NB4 (cell line): ENCODE measurements around the gene ETV6.

ENCODE experiments used
- DNase-seq: peaks from one replicate; pipeline ENCODE4 v3.0.0; 2010; ENCODE audit warnings: low read depth
- H3K4me3 ChIP-seq: one replicate; pipeline ENCODE4 v1.5.1; 2011; ENCODE audit warnings: mild to moderate bottlenecking, low read depth, low read length, moderate library complexity
- MAX ChIP-seq: IDR thresholded peaks from 2 replicates; pipeline ENCODE4 v1.6.1; 2011; ENCODE audit warnings: low read depth, low read length
- MYC ChIP-seq: IDR thresholded peaks from 2 replicates; pipeline ENCODE4 v1.6.1; 2011; ENCODE audit warnings: low read depth, low read length
- POLR2A ChIP-seq: IDR thresholded peaks from 2 replicates; pipeline ENCODE4 v1.6.1; 2011; ENCODE audit warnings: mild to moderate bottlenecking; ENCODE audit not compliant: insufficient read length; ENCODE audit errors: extremely low read depth
- TF ChIP-seq, protein P1 (sequence below): IDR thresholded peaks from one replicate; pipeline ENCODE4 v1.5.1; 2012; ENCODE audit warnings: low read depth, low read length

Gene ETV6

DNA sequence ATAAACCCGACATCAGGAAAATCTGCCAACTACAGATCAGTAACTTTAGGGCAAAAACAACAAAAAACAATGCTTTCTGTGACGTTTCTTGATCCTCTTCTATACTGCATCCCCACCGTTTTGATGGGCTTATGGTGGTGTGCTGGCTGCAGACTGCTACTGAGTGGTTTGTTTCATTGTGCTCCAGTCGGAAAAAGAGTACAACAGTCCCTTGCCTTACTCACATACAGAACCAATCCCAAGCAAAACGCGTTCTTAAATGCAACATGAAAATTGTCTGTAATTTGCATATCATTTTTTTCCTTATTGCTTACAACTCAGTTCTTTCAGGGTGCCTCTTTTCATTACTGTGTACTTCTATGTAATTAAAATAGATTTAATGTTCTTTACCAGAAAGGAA, 2.3 kb downstream of the ETV6 start:
- peak overlapping the region; percentile 82 for H3K4me3 ChIP-seq
- TF ChIP-seq, protein P1, sequence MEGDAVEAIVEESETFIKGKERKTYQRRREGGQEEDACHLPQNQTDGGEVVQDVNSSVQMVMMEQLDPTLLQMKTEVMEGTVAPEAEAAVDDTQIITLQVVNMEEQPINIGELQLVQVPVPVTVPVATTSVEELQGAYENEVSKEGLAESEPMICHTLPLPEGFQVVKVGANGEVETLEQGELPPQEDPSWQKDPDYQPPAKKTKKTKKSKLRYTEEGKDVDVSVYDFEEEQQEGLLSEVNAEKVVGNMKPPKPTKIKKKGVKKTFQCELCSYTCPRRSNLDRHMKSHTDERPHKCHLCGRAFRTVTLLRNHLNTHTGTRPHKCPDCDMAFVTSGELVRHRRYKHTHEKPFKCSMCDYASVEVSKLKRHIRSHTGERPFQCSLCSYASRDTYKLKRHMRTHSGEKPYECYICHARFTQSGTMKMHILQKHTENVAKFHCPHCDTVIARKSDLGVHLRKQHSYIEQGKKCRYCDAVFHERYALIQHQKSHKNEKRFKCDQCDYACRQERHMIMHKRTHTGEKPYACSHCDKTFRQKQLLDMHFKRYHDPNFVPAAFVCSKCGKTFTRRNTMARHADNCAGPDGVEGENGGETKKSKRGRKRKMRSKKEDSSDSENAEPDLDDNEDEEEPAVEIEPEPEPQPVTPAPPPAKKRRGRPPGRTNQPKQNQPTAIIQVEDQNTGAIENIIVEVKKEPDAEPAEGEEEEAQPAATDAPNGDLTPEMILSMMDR = no peak
- TF ChIP-seq POLR2A (no peak), MAX (no peak), MYC (no peak)
- DNase-seq = peak; percentile 63

GRCh38 chr12:11652351-11653040, 3.0 kb downstream of the ETV6 start:
- H3K4me3 ChIP-seq = peak overlapping the region; percentile 82
- DNase-seq = peak; percentile 85

GRCh38 chr12:11653215-11653753, 3.8 kb downstream of the ETV6 start:
- peak overlapping the region; percentile 82 for H3K4me3 ChIP-seq
- DNase-seq = peak; percentile 90
- TF ChIP-seq MAX (no peak), MYC (no peak; the same call in 1 of the 2 replicates), POLR2A (peak; percentile 59)
- TF ChIP-seq, protein P1 = no peak

More at GRCh38 chr12:11652351-11653040, 3.0 kb downstream of the ETV6 start:
- TF ChIP-seq POLR2A (peak; percentile 60), MYC (peak; percentile 3; the same call in 1 of the 2 replicates), MAX (no peak)

GRCh38 chr12:11654338-11654737, 4.9 kb downstream of the ETV6 start:
- DNase-seq = peak; percentile 37
- TF ChIP-seq MYC (no peak), MAX (no peak), POLR2A (no peak)
- TF ChIP-seq, protein P1 = no peak
- H3K4me3 ChIP-seq = peak overlapping the region; percentile 82

- TF ChIP-seq POLR2A (no peak), MAX (no peak), MYC (no peak)
- TF ChIP-seq, protein P1 = no peak
Observed at GRCh38 chr12:11654802-11655201, 5.3 kb downstream of the ETV6 start.

DNA sequence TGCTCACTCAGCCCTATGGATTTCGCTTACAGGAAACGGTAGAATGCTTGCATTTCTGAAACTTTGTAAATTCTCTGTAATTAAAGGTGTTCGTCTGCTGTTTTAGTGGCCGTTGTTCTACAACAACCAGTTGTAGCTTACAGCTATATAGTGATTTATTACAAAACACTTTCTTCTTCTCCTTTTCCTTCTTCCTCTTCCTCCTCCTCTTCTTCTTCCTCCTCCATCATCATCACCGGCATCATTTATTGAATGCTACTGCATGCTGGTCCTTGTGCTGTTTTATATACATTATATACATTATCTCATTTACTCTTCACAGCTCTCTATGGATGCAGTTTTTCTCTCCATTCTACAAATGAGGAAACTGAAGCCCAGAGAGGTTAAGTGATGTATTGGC, 6.4 kb downstream of the ETV6 start:
- DNase-seq = no peak

More at GRCh38 chr12:11654802-11655201, 5.3 kb downstream of the ETV6 start:
- H3K4me3 ChIP-seq = peak overlapping the region; percentile 82
- no peak for DNase-seq

More for the DNA sequence above, 6.4 kb downstream of the ETV6 start:
- TF ChIP-seq, protein P1 = no peak
- TF ChIP-seq MAX (no peak), MYC (no peak), POLR2A (no peak)
- peak overlapping the region; percentile 82 for H3K4me3 ChIP-seq
